Trophoblast cell (in vitro differentiated cells and primary cell): Measurements from ENCODE around the gene TNFRSF17.
A peak's percentile ranks its signal among the peaks of the same experiment; 100 is the strongest.

Source experiments
- DNase-seq, 2 donors: peaks; one replicate each; pipeline ENCODE4 v3.0.0-alpha.2; 2016
- H2AFZ ChIP-seq: 2 replicates; pipeline ENCODE4 v1.6.1; 2013; ENCODE audit warnings: low read length, moderate library complexity, mild to moderate bottlenecking; ENCODE audit not compliant: insufficient read depth, poor library complexity
- H2AK5ac ChIP-seq: 2 replicates; pipeline ENCODE4 v1.6.1; 2013; ENCODE audit warnings: mild to moderate bottlenecking, low read length
- H2BK120ac ChIP-seq: 2 replicates; pipeline ENCODE4 v1.6.1; 2013; ENCODE audit warnings: low read length, mild to moderate bottlenecking, moderate library complexity; ENCODE audit not compliant: insufficient read depth, poor library complexity
- H2BK12ac ChIP-seq: 2 replicates; pipeline ENCODE4 v1.6.1; 2013; ENCODE audit warnings: mild to moderate bottlenecking, low read length, moderate library complexity
- H2BK5ac ChIP-seq: 2 replicates; pipeline ENCODE4 v1.6.1; 2013; ENCODE audit warnings: low read length, low read depth, moderate library complexity, mild to moderate bottlenecking; ENCODE audit not compliant: poor library complexity
- H3K14ac ChIP-seq: 2 replicates; pipeline ENCODE4 v1.6.1; 2013; ENCODE audit warnings: mild to moderate bottlenecking, low read length
- H3K18ac ChIP-seq: 2 replicates; pipeline ENCODE4 v1.6.1; 2013; ENCODE audit warnings: mild to moderate bottlenecking, low read length
- H3K23ac ChIP-seq: 2 replicates; pipeline ENCODE4 v1.6.1; 2013; ENCODE audit warnings: low read length
- H3K27ac ChIP-seq: 2 replicates; pipeline ENCODE4 v1.5.1; 2013; ENCODE audit warnings: low read depth, mild to moderate bottlenecking, inconsistent platforms, low read length, moderate library complexity
- H3K27me3 ChIP-seq: 2 replicates; pipeline ENCODE4 v1.6.1; 2013; ENCODE audit warnings: inconsistent platforms, mild to moderate bottlenecking, low read length, moderate library complexity; ENCODE audit not compliant: insufficient read depth
- H3K36me3 ChIP-seq, 2 experiments: 1 replicate in 1 of 2; 2 replicates in 1 of 2; pipeline ENCODE4 v1.6.1; 2013; ENCODE audit warnings: low read length in 2 of 2, mild to moderate bottlenecking in 2 of 2, moderate library complexity in 1 of 2; ENCODE audit not compliant: insufficient read depth in 2 of 2, control insufficient read depth in 1 of 2
- H3K4ac ChIP-seq: 2 replicates; pipeline ENCODE4 v1.6.1; 2013; ENCODE audit warnings: low read depth, mild to moderate bottlenecking, low read length, moderate library complexity
- H3K4me1 ChIP-seq, 2 experiments: 1 replicate in 1 of 2; 2 replicates in 1 of 2; pipeline ENCODE4 v1.6.1; 2013; ENCODE audit warnings: low read length in 2 of 2, mild to moderate bottlenecking in 2 of 2, moderate library complexity in 1 of 2; ENCODE audit not compliant: insufficient read depth in 2 of 2, control insufficient read depth in 1 of 2
- H3K4me2 ChIP-seq: 2 replicates; pipeline ENCODE4 v1.6.1; 2013; ENCODE audit warnings: inconsistent platforms, mild to moderate bottlenecking, low read length, moderate library complexity
- H3K4me3 ChIP-seq: 2 replicates; pipeline ENCODE4 v1.5.1; 2013; ENCODE audit warnings: mild to moderate bottlenecking, low read depth, low read length, inconsistent platforms
- H3K79me1 ChIP-seq: one replicate; pipeline ENCODE4 v1.6.1; 2013; ENCODE audit warnings: low read length
- H3K79me2 ChIP-seq: 2 replicates; pipeline ENCODE4 v1.6.1; 2013; ENCODE audit warnings: low read length, mild to moderate bottlenecking; ENCODE audit not compliant: control insufficient read depth, insufficient read depth, poor library complexity
- H3K9ac ChIP-seq: 2 replicates; pipeline ENCODE4 v1.6.1; 2013; ENCODE audit warnings: mild to moderate bottlenecking, low read length
- H3K9me3 ChIP-seq: 2 replicates; pipeline ENCODE4 v1.6.1; 2013; ENCODE audit warnings: low read depth, mild to moderate bottlenecking, control low read depth, inconsistent platforms, low read length; ENCODE audit not compliant: insufficient read depth
- H4K12ac ChIP-seq: 2 replicates; pipeline ENCODE4 v1.6.1; 2013; ENCODE audit warnings: low read depth, mild to moderate bottlenecking, low read length, moderate library complexity
- H4K8ac ChIP-seq: 2 replicates; pipeline ENCODE4 v1.6.1; 2013; ENCODE audit warnings: low read depth, mild to moderate bottlenecking, low read length, moderate library complexity
- H4K91ac ChIP-seq: one replicate; pipeline ENCODE4 v1.6.1; 2013; ENCODE audit warnings: low read depth, mild to moderate bottlenecking, low read length, moderate library complexity
- WGBS: extraction: QIAGEN DNeasy Blood & Tissue Kit; methylation state at CpG from one replicate; pipeline ENCODE4 v1.1.7; 2013; ENCODE audit warnings: missing lambda C conversion rate; ENCODE audit not compliant: insufficient read length, insufficient coverage; ENCODE audit errors: extremely low coverage; 5-methylcytosine and 5-hydroxymethylcytosine counted together

TNFRSF17 gene

DNA sequence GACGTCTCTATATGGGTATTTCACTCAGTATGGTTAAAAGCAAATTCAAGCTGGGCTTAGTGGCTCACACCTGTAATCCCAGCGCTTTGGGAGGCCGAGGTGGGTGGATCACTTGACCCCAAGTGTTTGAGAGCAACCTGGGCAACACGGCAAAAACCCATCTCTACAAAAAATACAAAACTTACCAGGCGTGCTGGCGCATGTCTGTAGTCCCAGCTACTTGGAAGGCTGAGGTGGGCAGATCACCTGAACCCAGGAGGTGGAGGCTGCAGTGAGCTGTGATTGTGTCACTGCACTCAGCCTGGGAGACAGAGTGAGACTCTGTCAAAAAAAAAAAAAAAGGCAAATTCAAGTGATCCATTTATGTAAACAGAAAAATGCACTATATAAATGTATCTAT lies 1.3 kb upstream of the TNFRSF17 start:
- H3K4me2 ChIP-seq: no peak overlapping the region
- no peak overlapping the region for H2BK120ac ChIP-seq
- no peak overlapping the region for H3K18ac ChIP-seq
- no peak overlapping the region for H2BK5ac ChIP-seq
- H3K79me2 ChIP-seq: no peaks in the 10 kb centered on the region
- no peak overlapping the region for H3K4ac ChIP-seq
- no peak overlapping the region for H3K14ac ChIP-seq
- H2AFZ ChIP-seq: no peak overlapping the region
- H4K12ac ChIP-seq: no peak overlapping the region
- H4K8ac ChIP-seq: no peak overlapping the region
- H3K36me3 ChIP-seq: no peaks in the 10 kb centered on the region
- no peak overlapping the region for H3K9ac ChIP-seq
- no peaks in the 10 kb centered on the region for H3K4me1 ChIP-seq
- H3K27me3 ChIP-seq: no peaks in the 10 kb centered on the region
- no peak for DNase-seq
- H3K27ac ChIP-seq: no peak overlapping the region
- no peaks in the 10 kb centered on the region for H3K79me1 ChIP-seq
- no peak overlapping the region for H2BK12ac ChIP-seq
- WGBS: no CpG with 5 or more reads among the region's 6 CpGs
- no peak overlapping the region for H3K23ac ChIP-seq
- H3K4me3 ChIP-seq: no peak overlapping the region
- H2AK5ac ChIP-seq: no peak overlapping the region
- no peak overlapping the region for H4K91ac ChIP-seq
- no peaks in the 10 kb centered on the region for H3K9me3 ChIP-seq

GRCh38 chr16:11966173-11966572 lies 1.2 kb downstream of the TNFRSF17 start:
- Histone ChIP-seq H3K27me3 (no peaks in the 10 kb centered on the region), H2AFZ (no peak overlapping the region), H2AK5ac (no peak overlapping the region), H3K4ac (no peak overlapping the region), H3K79me2 (no peaks in the 10 kb centered on the region), H3K4me2 (no peak overlapping the region), H3K9ac (no peak overlapping the region), H3K14ac (no peak overlapping the region), H4K12ac (no peak overlapping the region), H3K4me1 (no peaks in the 10 kb centered on the region), H3K79me1 (no peaks in the 10 kb centered on the region), H4K8ac (no peak overlapping the region), H2BK120ac (no peak overlapping the region), H3K36me3 (no peaks in the 10 kb centered on the region), H3K18ac (no peak overlapping the region), H2BK12ac (no peak overlapping the region), H3K27ac (no peak overlapping the region), H3K9me3 (no peaks in the 10 kb centered on the region), H3K23ac (no peak overlapping the region), H3K4me3 (no peak overlapping the region), H4K91ac (no peak overlapping the region), H2BK5ac (no peak overlapping the region)
- WGBS: no CpG with 5 or more reads among the region's 7 CpGs
- no peak for DNase-seq

- H4K8ac ChIP-seq: no peak overlapping the region
- no peak overlapping the region for H4K12ac ChIP-seq
- no peak overlapping the region for H3K23ac ChIP-seq
- H2BK5ac ChIP-seq: no peak overlapping the region
- no peak overlapping the region for H2BK120ac ChIP-seq
- DNase-seq: no peak
- H3K4ac ChIP-seq: no peak overlapping the region
- no peak overlapping the region for H3K27ac ChIP-seq
- no CpG with 5 or more reads among the region's 17 CpGs for WGBS
- H2AFZ ChIP-seq: peak overlapping the region; percentile 3
- no peak overlapping the region for H3K9ac ChIP-seq
- no peaks in the 10 kb centered on the region for H3K79me1 ChIP-seq
- no peak overlapping the region for H4K91ac ChIP-seq
- H3K4me3 ChIP-seq: no peak overlapping the region
- no peak overlapping the region for H2BK12ac ChIP-seq
- H3K18ac ChIP-seq: no peak overlapping the region
- H3K27me3 ChIP-seq: no peaks in the 10 kb centered on the region
- no peaks in the 10 kb centered on the region for H3K9me3 ChIP-seq
- H3K36me3 ChIP-seq: no peaks in the 10 kb centered on the region
- no peaks in the 10 kb centered on the region for H3K4me1 ChIP-seq
- no peak overlapping the region for H3K14ac ChIP-seq
- H3K4me2 ChIP-seq: no peak overlapping the region
- H3K79me2 ChIP-seq: no peaks in the 10 kb centered on the region
- no peak overlapping the region for H2AK5ac ChIP-seq
Measured at GRCh38 chr16:11967195-11967911, 2.3 kb downstream of the TNFRSF17 start.

- H2BK120ac ChIP-seq: no peak overlapping the region
- H2AFZ ChIP-seq: no peak overlapping the region
- H3K27me3 ChIP-seq: no peaks in the 10 kb centered on the region
- H3K14ac ChIP-seq: no peak overlapping the region
- no peaks in the 10 kb centered on the region for H3K36me3 ChIP-seq
- no peak overlapping the region for H4K12ac ChIP-seq
- no peaks in the 10 kb centered on the region for H3K9me3 ChIP-seq
- no peak overlapping the region for H4K8ac ChIP-seq
- no peak overlapping the region for H3K23ac ChIP-seq
- no peak overlapping the region for H2BK12ac ChIP-seq
- H3K79me2 ChIP-seq: no peaks in the 10 kb centered on the region
- no peak overlapping the region for H3K18ac ChIP-seq
- no peak overlapping the region for H3K9ac ChIP-seq
- no peaks in the 10 kb centered on the region for H3K4me1 ChIP-seq
- H3K27ac ChIP-seq: no peak overlapping the region
- DNase-seq: no peak
- H3K4ac ChIP-seq: no peak overlapping the region
- H3K79me1 ChIP-seq: no peaks in the 10 kb centered on the region
- H3K4me2 ChIP-seq: no peak overlapping the region
- H4K91ac ChIP-seq: no peak overlapping the region
- no CpG with 5 or more reads among the region's 3 CpGs for WGBS
- H2AK5ac ChIP-seq: no peak overlapping the region
- no peak overlapping the region for H3K4me3 ChIP-seq
- H2BK5ac ChIP-seq: no peak overlapping the region
Measured at GRCh38 chr16:11968577-11968976, 3.6 kb downstream of the TNFRSF17 start.
